GM18517 (cell line): ENCODE results near the gene NHLRC3.
"Not testable (repeated sequence)": the region's sequence is repeated elsewhere in the genome, so short reads cannot be mapped to it uniquely, and the experiment has no call there.

Source experiments
- ATAC-seq: cut with Tn5 transposase; IDR thresholded peaks from one replicate; pipeline ENCODE4 v1.9.1; 2021; ENCODE audit warnings: mild to moderate bottlenecking, moderate library complexity; ENCODE audit not compliant: unreplicated experiment

The NHLRC3 gene

DNA sequence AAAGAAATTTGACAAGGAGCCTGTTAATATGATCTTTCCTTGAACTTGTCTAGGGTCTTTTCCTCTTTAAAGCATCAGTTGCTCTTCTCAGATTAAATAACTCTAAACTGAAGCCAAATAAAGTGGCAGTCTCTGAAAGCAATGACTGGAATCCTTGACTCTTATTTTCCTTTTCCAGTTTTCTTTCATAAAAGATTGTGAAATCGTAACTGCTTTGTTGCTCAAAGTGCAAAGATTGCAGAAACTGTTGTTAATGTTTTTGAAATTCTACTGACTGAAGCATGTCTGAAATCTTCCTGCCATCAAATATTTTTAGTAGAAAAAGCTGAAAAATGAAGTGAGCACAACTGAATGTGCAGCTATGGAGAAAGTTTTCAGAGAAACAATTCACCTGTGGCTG lies 1.9 kb downstream of the NHLRC3 start:
- no peak for ATAC-seq

DNA sequence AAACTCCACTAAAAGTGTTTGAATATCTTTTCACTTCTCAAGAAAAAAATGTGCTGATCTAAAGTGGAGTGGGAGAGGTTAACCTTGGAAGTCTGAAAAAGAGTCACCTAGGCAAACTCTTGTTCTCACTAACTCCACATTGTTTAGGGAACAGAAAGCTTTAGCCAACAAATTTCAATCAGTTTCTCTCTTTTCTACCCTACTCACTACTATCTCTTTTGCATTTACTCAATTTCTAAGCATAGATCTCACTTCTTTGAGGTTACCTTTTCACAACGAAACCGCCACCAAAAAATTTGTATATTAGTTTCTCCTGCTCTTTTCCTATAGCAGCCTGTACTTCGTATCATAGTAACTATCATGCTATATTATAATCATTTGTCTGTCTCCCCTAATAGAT lies 6.3 kb downstream of the NHLRC3 start:
- ATAC-seq, result peak; percentile 63

DNA sequence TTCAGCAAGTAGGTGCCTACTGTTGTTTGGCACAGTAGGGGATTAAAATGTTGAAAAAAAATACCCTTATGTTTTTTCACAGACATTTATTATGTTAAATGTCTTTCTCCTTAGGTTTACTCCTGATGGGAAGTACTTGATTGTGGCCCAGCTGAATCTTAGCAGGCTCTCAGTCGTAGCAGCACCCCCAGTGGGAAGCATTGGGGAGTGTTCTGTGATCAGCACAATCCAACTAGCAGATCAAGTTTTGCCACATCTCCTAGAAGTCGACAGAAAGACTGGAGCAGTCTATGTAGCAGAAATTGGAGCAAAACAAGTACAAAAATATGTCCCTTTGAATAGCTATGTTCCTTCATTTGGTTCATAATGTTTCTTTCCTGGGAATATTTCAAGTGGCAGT lies 9.3 kb downstream of the NHLRC3 start:
- ATAC-seq, result no peak

DNA sequence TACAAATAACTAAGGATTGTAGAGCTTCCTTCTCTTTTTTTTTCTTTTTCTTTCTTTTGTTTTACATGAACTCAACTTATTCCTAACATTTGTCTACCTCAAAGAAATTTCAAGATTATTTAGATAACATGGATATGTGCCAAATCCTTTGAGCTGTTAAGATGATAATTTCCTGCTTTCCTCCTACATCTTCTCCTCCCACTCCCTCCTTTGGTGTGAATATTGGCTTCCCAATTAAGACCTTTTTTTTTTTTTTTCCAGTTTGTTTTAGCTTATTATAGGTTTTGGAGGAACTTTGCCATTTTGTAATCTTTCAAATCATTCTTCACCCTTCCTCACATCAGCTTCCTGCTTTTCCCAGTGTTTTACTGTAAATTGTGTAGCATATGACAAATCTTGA lies 10.6 kb downstream of the NHLRC3 start:
- ATAC-seq, result no peak

DNA sequence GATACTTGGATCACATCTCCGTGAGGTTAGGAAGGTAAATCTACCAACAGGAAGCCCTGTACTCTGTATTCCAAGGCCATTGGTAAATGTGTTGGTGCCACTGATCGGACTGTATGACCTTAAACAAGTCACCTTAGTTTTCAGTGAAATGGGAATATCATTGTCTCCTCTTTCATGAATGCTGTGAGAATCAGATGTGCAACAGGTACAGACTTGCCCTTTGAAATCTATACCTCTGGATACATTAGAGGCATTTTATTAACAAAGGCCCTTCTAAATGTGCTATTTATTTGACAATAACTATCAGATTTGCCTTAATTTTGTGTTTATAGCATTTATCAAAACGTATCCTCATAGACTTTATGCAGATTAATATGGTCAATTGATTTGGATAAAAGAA lies 11.0 kb downstream of the NHLRC3 start:
- no peak for ATAC-seq

DNA sequence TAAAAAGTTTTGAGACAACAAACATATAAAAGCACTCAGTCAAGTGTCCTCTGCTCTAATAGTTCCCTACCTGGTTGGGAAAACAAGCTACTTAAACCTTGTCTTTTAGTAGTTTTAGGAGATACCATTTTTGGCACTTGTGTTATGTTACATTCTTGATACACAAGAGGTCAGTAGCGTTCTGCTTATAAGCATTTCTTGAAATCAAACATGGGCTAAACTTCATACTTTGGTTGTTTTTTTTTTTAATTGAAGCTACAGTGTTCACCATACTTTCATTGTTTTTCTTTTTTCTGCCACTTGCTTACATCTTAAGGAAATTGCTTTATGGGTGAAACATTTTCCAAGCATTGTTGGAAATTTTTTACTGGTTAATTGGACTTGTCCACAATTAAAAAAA lies 12.9 kb downstream of the NHLRC3 start:
- no peak for ATAC-seq

DNA sequence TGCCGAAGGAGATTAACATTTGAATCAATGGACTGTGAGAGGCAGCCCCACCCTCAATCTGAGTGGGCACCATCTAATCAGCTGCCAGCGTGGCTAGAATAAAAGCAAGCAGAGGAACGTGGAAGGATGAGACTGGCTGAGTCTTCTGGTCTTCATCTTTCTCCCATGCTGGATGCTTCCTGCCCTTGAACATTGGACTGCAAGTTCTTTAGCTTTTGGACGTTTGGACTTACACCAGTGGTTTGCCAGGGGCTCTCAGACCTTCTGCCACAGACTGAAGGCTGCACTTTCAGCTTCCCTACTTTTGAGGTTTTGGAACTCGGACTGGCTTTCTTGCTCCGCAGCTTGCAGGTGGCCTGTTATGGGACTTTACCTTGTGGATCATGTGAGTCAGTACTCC lies 14.7 kb downstream of the NHLRC3 start:
- ATAC-seq, result no peak

DNA sequence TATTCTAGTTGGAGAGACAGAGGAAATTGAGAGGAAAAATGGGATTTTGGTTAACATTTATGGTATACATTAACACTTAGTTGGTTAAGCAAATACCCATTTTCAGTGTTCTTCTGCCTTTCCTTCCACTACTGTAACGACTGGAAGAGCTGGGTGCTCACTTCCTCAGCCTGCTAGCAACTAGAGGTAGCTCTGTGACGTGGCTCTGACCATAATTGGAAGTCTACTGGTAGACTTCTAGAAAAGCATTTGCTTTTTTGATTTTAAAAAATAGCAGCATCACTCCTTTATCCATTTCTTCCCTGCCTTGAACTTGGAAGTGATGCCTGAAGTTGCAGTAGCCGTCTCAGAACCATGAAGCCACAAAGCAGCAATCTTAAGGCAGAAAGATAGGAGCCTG lies 15.9 kb downstream of the NHLRC3 start:
- ATAC-seq, result no peak

DNA sequence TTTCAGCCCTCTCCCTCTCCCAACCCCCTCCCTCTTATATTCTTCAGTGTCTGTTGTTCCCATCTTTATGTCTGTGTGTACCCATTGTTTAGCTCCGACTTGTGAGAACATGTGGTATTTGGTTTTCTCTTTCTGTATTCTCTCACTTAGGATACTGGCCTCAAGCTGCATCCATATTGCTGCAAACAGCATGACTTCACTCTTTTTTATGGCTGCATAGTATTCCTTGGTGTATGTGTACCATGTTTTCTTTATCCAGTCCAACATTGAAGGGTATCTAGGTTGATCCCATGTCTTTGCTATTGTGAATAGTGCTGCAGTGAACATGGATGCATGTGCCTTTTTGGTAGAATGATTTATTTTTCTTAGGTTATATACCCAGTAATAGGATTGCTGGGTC lies 17.8 kb downstream of the NHLRC3 start:
- ATAC-seq, result no peak

DNA sequence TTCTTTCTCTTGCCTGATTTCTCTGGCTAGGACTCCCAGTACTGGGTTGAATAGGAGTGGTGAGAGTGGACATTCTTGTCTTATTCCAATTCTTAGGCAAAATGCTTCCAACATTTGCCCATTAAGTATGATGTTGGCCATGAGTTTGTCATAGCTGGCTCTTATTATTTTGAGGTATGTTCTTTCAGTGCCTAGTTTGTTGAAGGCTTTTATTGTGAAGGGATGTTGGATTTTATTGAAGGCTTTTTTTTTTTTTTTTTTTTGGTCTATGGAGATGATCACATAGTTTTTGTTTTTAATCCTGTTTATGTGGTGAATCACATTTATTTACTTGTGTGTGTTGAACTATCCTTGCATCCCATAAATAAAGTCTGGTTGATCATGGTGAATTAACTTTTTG lies 19.8 kb downstream of the NHLRC3 start:
- no peak for ATAC-seq

DNA sequence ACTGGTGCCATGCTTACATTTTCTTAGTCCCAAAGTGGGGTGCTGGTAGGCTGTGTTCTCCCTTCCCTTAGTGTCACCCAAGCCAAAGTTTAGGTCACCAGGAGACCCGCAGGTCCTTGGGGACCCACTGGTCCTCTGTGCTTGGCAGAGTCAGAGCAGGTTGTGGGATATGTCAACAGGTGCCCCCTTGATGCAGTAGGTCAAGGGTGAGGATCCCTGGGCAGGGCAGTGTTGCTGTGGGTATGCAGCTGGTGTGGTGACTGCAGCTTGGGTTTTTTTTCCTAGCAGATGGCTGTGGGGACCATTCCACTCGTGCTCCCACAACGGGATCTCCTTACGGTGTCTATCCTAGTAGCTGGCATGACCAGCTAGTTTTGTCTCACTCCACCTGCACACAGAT lies 23.7 kb downstream of the NHLRC3 start:
- ATAC-seq, result no peak

DNA sequence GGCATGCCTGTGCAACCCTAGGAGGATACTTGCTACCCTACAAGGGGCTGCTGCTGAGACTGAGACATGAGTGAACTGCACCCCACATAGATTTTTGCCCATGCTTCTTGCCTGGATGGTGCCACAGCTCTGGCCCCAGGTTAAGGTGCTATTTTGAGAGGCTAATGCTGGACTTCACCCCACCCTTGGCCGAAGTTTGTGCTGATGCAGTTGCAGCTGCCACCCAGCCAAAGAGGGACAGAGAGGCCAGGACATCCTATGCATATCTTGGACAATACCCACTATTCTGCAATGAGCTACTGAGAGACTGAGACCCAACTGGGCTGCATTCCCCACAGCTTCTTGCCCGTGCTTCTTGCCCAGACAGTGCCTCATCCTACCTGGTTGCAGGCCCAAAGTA lies 34.6 kb downstream of the NHLRC3 start:
- no peak for ATAC-seq

DNA sequence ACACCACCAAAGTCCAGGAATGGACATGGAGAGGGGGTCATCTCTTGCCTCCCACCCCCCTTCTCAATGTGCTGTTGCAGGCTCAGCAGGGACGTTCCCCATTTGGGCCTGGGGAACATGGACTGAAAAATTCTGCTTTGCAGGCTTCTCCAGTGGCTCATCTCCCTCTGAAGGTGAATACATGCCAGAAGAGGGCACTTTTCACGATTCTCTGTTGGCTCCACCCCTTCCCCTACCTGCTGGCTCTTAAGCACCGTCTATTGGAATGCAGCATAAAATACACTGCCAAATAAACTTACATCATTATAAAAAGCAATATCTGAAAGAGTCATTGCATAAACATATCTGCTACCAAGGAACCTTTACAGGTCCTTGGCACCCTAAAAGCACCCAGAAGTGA lies 35.7 kb downstream of the NHLRC3 start:
- no peak for ATAC-seq

DNA sequence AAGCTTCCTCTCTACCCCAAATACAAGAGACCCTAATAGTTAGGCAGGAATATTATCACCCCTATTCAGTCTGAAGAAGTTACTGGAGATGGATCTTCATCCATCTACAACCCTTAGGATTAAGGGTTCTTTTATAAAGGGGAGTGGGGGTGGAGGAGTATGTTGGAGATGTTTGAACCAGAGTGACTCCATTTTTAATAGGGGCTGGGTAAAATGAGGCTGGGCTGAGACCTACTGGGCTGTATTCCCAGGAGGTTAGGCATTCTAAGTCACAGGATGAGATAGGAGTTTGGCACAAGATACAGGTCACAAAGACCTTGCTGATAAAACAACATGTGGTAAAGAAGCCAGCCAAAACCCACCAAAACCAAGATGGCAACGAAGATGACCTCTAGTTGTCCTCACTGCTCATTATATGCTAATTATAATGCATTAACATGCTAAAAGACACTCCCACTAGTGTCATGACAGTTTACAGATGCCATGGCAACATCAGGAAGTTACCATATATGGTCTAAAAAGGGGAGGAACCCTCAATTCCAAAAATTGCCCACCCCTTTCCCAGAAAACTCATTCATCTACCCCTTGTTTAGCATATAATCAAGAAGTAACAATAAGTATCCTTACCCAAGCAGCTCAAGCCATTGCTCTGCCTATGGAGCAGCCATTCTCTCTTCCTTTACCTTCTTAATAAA lies 48.1 kb downstream of the NHLRC3 start:
- ATAC-seq, result not testable (repeated sequence)

DNA sequence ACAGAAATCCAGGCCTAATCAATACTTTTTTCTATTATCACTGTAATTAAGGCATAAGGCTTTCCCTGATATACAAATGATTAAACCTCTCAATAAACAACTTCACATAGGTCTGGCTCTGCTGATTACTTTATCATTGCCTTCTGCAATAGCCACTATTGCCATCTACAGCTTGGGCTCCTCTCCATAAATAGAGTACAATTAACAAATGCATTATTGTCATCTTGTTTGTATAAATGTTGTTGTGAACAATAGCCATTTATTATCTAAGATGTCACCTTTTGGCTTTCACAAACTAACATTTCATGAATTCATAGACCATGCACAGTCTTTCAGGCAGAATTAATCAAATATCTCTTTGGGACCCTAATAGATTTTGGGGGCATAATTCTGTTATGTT lies 53.3 kb downstream of the NHLRC3 start:
- ATAC-seq, result no peak

DNA sequence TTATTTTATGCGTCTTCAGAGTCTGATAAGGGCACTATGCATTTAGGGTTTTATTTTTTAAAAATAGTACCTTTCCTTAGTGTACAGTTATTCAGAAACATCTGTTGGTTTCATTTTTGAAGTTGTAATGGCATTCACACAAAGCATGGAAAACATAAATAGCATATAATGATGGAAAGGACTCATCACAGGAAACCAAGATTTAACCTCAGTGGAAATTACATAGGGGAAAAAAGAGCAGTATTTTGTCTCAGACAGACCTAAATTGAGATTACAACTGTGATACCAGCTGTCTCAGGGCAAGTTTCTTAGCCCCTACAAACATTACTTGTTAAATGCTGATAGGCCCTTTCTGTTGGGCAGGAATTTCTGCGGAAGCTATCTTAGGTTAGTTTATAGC lies 57.2 kb downstream of the NHLRC3 start:
- ATAC-seq, result no peak

DNA sequence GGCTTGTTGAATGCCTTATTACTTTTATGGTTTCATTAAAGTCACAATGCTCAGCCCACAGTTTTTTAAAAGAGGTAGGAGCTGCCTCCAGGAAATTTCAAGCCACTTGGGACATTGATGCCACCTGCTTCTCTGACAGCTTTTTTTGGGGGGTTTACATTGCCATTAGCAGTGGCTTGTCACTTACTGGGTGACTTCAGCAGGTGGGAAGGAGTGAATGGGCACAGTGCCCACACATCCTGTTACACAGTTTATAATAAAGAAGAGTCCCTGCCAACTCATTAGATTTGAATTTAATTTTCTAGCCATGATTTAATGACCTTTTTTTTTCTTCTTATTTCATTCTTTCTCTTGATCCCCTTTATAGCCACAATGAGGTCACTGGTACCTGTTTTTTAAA lies 61.0 kb downstream of the NHLRC3 start:
- ATAC-seq, result no peak
